ENCODE measurements around the gene PDE4DIP.
"Not testable (repeated sequence)": the region's sequence is repeated elsewhere in the genome, so short reads cannot be mapped to it uniquely, and the experiment has no call there.

The PDE4DIP gene

DNA sequence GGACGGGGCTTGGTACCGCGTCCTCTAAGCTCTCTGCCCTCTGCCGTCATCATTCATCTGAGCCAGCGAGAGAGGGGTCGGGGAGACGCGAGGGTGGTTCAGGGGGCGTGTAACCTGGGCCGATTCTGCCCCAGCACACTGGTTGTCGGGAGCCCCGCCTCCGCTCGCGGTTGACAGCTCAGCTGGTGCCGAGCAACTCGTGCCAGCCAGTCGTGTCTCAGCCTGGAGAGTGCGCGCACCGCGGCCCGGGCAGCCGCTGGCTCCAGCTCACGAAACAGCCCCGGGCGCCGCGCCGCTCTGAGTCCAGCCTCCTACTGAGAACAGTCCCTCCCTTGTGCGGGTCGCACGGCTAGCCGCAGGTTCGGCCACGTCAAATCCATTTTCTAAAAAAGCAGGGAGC lies at the start of gene PDE4DIP:
PDE4DIP (plus strand) TSS at position 209 of the 400 bp plus-strand sequence. CDS start 347 bp downstream, outside the sequence.
- peak; percentile 13 for DNase-seq

DNA sequence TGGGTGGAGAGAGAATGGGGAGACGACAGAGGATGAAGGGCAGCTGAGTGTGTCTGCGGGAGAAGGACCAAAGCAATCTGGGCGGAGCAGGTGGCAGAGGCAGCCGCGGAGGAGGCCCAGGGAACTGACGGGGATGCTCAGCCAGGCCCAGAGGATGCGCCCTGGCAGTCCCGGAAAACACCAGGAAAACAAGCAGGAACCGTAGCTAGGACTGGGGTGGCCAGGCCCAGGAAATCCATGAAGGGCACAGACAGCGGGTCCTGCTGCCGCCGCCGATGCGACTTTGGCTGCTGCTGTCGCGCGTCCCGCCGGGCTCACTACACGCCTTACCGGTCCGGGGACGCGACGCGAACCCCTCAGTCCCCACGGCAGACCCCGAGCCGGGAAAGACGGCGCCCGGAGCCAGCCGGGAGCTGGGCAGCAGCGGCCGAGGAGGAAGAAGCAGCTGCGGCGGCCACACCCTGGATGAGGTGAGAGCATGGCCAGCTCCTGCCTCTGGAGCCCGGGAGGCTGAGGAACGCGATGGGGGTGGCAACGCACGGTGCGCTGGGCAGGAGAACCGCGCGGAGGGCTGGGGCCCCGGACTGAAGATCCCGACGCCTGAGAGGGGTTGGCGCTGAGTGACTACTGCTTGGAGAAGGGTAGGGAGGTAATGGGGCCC lies 35.8 kb upstream of the PDE4DIP start:
- DNase-seq, result not testable (repeated sequence)

DNA sequence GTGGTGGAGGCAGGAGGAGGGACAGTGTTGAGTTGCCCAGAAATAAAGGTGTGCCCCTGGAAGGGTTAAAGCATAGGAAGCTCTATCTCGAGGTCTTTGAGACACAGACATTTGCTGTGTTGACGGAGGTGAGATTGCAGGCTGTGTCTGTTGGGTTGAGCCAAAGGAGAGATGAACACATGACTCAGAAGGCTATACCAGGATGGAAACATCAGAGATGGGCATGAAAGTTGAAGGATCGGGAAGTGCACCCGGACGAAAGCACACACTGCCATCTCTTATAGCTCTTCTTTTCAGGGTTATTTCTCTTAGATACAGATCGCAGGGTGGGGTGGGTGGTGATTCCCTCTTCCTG lies 35.3 kb upstream of the PDE4DIP start:
- not testable (repeated sequence) for DNase-seq

DNA sequence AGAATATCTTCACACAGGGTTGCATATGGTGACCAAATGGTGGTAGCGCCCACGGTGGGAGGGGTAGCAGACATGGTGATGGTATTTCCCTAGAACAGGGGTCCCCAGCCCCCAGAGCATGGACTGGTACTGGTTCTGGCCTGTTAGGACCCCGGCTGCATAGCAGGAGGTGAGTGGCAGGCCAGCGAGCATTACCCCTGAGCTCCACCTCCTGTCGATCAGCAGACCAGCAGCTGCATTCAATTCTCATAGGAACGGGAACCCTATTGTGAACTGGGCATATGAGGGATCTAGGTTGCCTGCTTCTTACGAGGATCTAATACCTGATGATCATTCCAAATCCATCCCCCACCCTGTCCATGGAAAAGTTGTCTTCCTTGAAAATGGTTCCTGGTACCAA lies 22.0 kb upstream of the PDE4DIP start:
- DNase-seq, result not testable (repeated sequence)

DNA sequence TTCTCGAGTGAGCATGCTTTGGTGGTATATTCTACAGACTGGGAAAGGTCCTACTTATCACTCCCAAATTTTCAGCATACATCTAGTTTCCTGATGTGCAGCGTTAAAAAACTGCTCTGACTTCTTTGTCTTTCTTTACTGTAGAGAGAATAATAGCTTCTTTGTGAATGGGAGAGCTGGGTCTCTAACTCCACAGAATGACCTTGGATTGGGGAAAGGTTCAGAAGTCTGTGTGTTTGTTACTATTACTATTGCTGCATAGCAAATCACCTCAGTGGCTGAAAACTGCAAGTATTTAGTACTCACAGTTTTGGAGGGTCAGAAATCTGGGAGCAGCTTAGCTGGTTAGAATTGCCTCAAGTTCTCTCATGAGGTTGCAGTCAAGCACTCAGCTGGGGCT lies 20.4 kb upstream of the PDE4DIP start:
- not testable (repeated sequence) for DNase-seq

DNA sequence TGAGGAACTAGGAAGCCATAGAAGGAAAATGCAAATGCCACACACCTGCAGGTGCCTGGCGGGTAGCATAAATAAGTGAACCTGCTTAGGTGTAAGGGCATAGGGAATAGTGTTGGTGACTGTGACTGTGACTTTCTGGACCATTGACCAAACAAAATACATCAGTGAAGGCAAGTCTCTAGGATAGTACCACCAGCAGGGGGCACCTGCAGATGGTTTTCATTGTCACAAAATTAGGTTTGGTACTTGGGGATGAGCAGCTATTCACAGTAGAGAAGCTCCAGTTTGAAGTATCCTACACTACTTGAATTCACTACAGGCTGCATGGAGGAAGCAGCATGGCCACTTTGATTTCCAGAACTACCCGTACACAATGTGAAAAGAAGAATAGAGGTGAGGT lies 19.2 kb upstream of the PDE4DIP start:
- not testable (repeated sequence) for DNase-seq

DNA sequence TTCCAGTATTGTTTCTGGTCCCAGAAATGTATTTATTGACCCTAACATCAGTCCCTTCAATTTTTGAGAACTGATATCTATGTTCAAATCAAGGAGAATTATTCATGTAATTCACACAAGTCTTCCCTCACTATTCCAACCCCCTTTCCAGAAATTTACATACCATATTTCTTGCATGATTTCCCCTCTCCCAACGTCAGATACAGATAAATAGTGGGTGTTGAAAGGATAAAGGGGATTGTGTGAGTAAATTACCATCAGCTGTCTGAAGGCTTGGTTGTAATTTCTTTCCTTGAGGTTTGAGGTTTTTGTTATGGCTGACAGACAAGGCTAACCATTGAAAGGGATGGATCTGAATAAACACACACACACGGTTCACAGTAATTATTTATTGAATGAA lies 15.7 kb upstream of the PDE4DIP start:
- DNase-seq, result not testable (repeated sequence)

DNA sequence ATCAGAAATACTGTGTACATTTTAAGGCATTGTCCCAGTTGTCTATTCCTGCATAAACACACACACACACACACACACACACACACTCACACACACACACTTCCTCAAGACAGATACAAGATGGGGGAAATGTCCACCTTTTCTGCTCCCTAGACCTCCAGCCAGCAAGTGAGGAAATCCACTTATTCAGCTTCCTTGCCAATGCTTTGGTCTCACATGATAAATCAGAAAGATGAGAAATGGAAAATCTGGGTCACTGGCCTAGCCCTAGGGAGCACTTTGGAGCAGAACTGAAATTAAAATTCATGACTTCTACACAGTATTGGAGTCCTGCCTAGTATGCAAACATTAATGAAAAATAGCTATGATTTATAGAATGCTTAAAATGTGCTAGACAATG lies 15.3 kb upstream of the PDE4DIP start:
- DNase-seq, result not testable (repeated sequence)

DNA sequence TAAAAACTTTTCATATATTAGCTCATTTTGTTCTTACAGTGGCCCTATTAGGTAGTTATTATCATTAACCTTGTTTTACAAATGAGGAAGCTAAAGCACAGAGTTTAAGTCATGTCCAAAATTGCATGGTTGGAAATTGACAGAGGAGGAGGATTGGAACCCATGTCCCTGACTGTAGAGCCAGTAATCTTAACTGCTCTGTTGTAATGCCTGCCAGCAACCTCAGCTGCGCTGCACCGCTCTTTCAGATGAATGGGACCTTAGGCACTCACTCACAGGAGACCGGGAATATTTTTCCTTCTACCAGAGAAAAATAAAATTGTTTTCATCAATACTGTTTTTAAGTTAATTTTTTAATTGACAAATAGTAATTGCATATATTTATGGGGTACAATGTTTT lies 14.9 kb upstream of the PDE4DIP start:
- DNase-seq, result not testable (repeated sequence)

DNA sequence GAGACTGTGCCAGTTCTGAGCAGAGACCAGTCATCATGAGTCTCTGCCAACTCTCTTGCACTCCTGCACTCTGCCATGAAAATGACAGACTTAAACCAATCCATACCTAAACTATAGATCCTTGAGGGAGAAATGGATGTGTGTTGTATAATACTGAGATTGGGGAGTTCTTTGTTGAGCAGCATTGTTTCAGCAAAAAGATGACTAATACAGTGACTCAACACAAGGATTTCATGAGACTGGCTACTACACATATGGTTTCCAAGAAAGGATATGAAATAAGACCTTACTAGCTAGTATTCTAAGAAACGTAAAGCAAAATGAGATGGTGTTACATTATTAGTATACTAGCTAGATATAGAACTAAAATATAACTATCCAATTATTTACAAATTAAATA lies 3.0 kb upstream of the PDE4DIP start:
- not testable (repeated sequence) for DNase-seq

DNA sequence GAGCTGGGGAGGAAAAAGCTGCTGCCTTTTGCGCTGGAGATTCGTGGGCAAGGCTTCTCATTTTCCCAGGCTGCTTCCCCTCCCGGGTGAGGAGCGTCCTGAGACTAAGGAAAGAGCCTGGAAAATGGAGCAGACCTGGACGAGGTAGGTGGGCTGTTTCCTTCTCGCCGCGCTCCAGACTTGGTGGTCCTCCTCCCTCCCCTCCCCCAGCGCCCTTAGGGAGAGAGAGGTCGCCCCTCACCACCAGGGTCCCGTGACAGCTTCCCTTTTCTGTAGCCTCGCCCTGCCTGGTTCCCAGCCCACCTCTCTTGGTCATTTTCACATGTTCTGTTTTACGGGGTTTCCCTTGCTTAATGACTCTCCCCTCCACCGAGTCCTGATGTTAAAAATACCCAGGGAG lies 423 bp downstream of the PDE4DIP start:
- DNase-seq, result not testable (repeated sequence)

DNA sequence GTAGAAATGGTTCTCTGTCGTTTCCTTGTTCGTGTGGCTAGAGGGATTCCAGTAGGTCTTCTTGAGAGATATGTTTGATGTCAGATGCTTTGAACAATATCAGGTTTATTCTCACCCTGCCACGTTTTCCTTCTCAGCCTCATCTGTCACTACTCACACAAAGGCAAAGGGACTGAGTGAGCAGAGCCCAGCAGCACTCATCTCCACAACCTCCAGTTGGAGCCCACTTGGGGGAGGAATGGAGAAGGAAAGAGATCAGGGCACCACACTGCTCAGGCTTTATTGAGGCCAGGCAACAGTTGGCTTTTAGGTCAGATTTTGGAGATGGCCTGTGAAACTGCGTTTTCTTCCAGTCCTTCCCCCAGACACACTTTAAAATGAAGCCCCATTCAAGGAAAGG lies 840 bp downstream of the PDE4DIP start:
- DNase-seq, result not testable (repeated sequence)

DNA sequence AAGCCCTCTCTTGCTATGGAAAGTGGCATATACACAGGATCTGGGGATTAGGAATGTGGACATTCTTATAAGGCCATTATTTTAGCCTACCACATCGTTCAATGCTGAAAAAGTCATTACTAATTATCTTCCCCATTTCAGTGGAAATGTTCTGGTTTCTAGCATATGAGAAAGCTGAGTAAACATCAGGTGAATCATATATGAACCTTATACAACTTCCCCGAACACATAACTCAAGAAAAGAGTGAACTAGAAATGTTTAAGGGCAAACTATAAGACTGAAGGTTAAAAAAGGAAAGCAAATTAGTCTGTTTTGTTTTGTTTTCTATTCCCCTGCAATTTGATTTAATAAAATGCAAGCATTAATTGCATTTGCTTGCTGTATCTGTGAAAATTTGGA lies 6.1 kb downstream of the PDE4DIP start:
- not testable (repeated sequence) for DNase-seq

DNA sequence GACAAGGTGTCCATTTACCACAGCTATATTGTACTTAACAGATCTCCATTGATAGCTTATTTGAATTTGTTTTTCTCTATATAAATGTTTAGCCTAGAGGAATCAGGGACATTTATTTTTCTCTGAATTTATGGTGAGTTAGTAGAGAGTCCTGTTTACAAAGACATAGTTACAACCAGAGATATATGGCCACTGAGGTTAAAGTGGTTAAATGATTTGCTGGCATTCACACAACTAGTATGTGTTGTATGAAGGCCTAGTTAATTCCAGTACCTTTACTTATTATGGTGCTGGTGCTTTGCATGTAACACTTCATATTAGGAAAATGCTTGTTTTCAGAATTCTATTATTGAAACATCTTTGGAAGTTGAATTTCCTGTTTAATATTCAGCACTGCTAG lies 6.6 kb downstream of the PDE4DIP start:
- DNase-seq, result not testable (repeated sequence)

DNA sequence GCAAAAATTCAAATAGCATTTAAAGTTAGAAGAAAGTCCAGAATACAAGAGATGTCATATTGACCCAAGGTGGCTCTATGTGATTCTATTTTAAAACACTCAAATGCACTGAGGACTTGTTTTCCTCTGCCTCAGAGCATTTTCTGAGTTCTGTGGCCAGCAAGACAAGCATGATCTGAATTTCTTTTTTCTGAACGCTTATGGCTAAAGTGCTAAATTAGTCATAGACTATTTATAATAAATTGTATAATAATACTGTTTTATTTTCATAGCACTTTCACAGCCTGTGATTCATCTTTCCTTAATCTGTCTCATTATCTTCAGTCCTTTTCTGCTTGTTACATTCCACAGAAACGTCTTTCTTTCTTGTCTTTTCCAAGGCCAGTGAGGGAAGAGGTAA lies 7.5 kb downstream of the PDE4DIP start:
- DNase-seq, result not testable (repeated sequence)

DNA sequence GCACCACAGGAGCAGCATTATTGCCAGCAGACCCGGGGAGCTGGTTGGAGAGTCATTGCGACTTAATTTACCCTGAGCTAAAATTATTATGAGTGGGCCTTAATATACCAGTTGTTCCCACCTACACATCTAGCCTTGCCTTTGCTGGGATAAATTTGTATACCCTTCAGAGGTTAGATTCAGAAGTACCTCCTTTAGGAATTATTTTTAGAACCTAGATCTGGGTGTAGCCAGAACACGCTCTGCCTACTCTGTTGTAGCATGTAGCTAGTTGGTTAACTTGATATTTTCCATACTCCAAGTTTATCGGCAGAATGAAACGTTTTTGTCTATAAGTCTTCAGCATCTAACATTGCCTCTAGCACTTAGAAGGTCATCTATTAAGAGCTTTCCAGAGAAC lies 9.1 kb downstream of the PDE4DIP start:
- DNase-seq, result not testable (repeated sequence)

DNA sequence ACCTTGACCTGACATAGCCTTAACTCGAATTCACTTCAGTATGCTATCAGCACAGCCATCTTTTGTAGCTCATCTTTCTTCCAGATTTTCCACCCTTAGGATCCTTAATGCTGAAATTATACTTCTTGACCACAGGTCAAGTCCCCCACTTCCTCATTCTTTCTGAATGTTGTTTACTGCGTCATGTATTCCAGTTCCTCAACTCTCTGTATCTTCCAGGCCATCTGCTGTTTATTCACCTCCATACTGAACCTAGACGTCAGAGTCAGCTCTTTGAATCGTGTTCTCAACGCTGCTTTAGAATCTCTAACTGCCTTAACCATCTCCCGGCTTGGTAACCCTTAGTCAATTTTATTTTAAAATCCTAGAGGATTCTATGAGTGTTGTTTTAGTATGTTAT lies 9.8 kb downstream of the PDE4DIP start:
- DNase-seq, result not testable (repeated sequence)

DNA sequence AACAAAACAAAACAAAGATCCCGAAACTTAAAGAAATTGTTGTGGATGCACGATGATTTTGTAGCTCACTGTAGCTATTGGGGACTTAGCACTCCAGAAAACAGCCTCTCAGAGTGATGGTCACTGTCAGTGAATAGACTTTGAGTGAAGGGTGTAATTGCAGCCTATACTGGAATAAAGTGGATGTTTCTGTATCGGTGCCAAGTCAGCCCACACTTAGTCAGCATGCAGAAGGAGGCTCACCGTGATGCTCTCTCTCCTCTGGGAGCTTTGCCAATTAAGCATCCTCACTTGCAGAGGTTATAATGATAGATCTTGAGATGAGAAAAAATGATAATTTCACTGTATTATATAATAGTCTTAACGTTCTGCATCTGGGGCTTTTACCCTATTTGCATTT lies 11.1 kb downstream of the PDE4DIP start:
- DNase-seq, result not testable (repeated sequence)

DNA sequence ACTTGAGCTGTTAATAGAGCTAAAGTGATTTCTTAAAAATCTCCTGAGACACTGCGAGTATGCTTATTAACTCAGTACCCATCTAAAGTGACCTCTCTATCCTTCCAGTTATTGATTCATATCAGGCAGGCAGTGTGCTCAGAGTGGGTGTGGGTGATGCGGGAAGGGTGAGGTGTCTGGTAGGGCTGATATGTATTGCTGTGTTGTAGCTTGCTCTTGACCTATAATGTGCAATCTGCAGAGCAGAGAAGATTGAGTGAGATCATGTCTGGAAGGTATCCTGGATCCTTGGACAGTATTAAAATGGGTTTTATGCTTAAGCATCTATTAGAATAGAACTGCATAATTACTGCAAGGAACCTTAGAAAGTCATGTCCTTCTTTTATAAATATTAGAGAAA lies 15.8 kb downstream of the PDE4DIP start:
- DNase-seq, result not testable (repeated sequence)

DNA sequence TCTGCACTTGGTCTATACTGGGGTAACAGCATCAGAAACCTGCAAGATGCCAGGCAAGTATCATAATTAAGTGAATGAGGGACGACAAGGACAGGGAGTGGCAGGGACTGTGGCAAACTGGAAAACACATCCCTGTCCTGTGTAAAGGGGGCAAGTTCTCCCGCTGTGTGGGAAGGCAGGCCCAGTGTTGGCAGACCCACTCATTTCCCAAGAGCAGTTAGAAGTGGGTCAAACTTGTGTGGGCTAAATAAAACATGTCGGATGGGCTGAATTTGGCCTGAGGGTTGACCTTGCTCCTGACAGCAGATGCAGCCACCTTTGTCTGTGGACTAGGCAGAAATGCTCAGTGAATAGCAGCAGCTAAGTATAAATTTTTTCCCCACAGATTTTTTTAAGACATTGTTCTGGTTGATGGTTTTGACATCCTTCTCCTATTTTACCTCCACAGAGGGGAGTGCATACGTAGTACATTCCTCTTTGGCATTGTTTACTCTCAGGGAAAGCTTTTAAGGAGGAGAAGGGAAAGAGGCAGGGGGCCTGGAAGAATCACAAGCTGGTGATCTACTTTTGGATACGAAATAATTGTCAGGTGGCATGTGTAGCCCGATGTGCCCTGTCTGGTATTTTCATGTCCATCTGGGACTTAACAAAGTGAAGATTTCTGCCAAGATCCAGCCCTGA lies 16.5 kb downstream of the PDE4DIP start:
- not testable (repeated sequence) for DNase-seq

DNA sequence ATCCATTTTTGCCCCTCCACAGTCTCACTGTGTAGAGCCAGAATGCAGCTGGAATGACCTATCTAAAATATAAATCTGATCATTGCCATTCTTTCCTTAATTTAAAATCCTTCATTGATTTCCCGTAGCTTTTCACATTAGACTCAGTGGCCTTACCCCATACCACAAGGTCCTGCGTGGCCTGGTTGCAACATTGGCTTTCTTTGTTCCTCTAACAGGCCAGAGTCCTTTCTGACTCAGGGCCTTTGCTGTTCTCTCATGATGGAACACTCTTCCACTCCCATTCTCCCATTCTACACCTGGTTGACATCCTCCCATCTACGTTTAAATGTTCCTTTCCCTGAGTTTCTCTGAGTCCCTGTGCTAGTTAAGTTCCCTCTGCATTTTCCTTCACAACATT lies 18.4 kb downstream of the PDE4DIP start:
- not testable (repeated sequence) for DNase-seq

DNA sequence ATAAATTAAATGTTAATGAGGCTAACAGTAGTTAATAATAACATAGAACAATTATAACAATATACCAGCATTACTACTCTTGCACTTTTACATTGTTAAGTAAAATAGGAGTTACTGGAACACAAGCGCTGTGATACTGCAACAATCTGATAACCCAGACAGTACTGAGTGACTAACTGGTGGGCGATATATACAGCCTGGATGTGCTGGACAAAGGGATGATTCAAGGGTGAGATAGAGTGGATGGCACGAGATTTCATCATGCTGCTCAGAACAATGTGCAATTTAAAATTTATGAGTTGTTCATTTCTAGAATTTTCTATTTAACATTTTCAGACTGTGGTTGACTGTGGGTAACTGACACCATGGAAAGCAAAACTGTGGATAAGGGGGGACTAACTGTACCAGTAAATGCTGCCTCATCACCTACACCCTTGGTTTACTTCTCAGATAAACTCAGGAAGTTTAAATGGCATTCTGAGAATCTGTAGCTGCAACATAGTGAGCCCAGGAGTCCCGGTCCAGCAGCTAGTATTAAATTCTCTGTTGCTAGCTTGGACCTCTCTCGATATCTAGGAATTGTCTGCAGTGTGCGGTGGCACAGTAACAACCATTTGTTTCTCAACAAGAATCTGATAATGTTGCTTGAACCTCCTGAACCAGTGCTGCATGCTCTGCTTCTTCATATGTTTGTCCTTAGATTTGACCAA lies 24.9 kb downstream of the PDE4DIP start:
- not testable (repeated sequence) for DNase-seq

DNA sequence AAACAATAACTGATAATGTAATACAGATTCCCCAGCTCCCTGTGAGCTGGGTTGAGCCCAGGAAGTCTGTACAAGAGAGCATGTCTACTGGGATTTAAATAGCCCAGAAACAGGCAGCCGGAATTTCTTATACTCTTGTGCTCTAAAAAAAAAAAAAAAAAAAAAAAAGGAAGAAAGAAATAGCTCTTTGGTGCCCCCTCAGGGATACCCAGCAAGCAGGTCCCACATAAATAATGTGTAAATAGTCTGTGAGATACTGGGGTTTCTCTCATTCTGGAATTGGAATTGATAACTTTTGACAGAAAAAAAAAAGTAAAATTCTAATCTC lies 25.4 kb downstream of the PDE4DIP start:
- not testable (repeated sequence) for DNase-seq

Measured in activated CD4-positive, alpha-beta T cell treated with anti-CD3 and anti-CD28 coated beads for 48 hours (primary cell).